Testis (tissue), 3 donors: ENCODE measurements around the gene ZNF821. TPM values are rescaled to one million over a fixed set of nuclear protein-coding genes. Genes with fewer than 3 reads are reported as not detected.
"Not testable (repeated sequence)": the region's sequence is repeated elsewhere in the genome, so short reads cannot be mapped to it uniquely, and the experiment has no call there.

Source experiments
- DNase-seq: peaks from one replicate; pipeline ENCODE4 v3.0.0-alpha.2; 2019
- H3K27ac ChIP-seq, 2 donors: fragments of 200-600 bp; sonication (generic); one replicate each; pipeline ENCODE4 v1.5.1; 2019
- H3K27me3 ChIP-seq: fragments of 200-600 bp; sonication (generic); one replicate; pipeline ENCODE4 v1.5.1; 2019
- H3K36me3 ChIP-seq: fragments of 200-600 bp; sonication (generic); one replicate; pipeline ENCODE4 v1.5.1; 2017; ENCODE audit warnings: low read depth; ENCODE audit errors: missing control alignments
- H3K4me1 ChIP-seq: fragments of 200-600 bp; sonication (generic); one replicate; pipeline ENCODE4 v1.5.1; 2019
- H3K4me3 ChIP-seq, 2 donors: fragments of 200-600 bp; sonication (generic); one replicate each; pipeline ENCODE4 v1.5.1; 2017 to 2019
- H3K9me3 ChIP-seq: fragments of 200-600 bp; sonication (generic); one replicate; pipeline ENCODE4 v1.5.1; 2017
- POLR2A ChIP-seq: fragments of 450-650 bp; IDR thresholded peaks from one replicate; pipeline ENCODE4 v1.6.1; 2017; ENCODE audit warnings: antibody characterized with exemption, mild to moderate bottlenecking, moderate library complexity
- WGBS, 2 donors: methylation state at CpG; one replicate each; pipeline ENCODE4 v1.1.5; 2018; 5-methylcytosine and 5-hydroxymethylcytosine counted together
- intact Hi-C: fragments of 100-400 bp; cut with DNase I; formaldehyde crosslinking; loops from one replicate; pipeline ENCODE4 v1.15.1; 2023; ENCODE audit warnings: low total_unique reads
- polyA plus RNA-seq: library from polyadenylated mRNA; stranded (reverse); fragments of 350-450 nt; fragmentation: Illumina TruSeq; extraction: RNeasy Lipid Tissue Mini Kit (QIAGEN cat#74804); gene quantifications from one replicate; pipeline ENCODE4 v1.2.3, GENCODE V29; 2014; ENCODE audit warnings: low read depth, low replicate concordance; ENCODE audit not compliant: insufficient read depth
- total RNA-seq, 2 donors: library from RNA; depleted of rRNA; stranded (reverse); fragments of >200 nt; gene quantifications; one replicate each; pipeline ENCODE4 v1.2.3, GENCODE V29; 2016
- TF ChIP-seq, protein P1 (sequence below), 3 experiments: fragments of 450-650 bp in 2 of 3; fragments of 200-600 bp in 1 of 3; sonication (generic) in 1 of 3; IDR thresholded peaks; one replicate each; pipeline ENCODE4 v1.5.1; 2016 to 2019; ENCODE audit warnings: antibody characterized with exemption in 3 of 3, mild to moderate bottlenecking in 2 of 3, moderate library complexity in 1 of 3

Gene ZNF821
- total and polyA plus RNA-seq, 3 donors from 2014 or later = 30.5 to 74.3 (median 57.4) TPM

DNA sequence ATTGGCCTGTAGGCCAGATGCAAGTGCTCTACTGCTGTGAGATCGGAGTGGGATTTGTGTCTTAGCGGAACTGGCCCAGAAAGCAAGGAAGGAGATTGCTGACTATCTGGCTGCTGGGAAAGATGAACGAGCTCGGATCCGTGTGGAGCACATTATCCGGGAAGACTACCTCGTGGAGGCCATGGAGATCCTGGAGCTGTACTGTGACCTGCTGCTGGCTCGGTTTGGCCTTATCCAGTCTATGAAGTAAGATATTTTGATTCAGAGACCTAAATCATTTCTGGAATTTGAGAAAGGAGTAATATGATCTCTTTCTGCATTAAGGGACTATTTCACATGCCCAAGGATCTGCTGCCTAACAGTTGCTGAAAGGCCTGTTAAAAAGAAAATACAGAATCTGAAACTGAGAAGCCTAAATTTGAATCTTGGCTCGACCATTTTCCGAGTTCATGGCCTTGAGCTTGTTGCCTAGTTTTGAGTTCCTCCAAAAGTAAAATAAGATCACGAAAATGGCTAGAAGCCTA, 32.5 kb upstream of the ZNF821 start:
- TF ChIP-seq, protein P1, sequence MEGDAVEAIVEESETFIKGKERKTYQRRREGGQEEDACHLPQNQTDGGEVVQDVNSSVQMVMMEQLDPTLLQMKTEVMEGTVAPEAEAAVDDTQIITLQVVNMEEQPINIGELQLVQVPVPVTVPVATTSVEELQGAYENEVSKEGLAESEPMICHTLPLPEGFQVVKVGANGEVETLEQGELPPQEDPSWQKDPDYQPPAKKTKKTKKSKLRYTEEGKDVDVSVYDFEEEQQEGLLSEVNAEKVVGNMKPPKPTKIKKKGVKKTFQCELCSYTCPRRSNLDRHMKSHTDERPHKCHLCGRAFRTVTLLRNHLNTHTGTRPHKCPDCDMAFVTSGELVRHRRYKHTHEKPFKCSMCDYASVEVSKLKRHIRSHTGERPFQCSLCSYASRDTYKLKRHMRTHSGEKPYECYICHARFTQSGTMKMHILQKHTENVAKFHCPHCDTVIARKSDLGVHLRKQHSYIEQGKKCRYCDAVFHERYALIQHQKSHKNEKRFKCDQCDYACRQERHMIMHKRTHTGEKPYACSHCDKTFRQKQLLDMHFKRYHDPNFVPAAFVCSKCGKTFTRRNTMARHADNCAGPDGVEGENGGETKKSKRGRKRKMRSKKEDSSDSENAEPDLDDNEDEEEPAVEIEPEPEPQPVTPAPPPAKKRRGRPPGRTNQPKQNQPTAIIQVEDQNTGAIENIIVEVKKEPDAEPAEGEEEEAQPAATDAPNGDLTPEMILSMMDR (IDR thresholded peaks at IDR 0.05) = no peak
- TF ChIP-seq POLR2A = no peak
- WGBS, 2 donors = 56 to 63% methylated on average over 11 of the region's 11 CpGs
- intact Hi-C loops = no loop called here
- peaks cover 21% of the 10 kb centered on the region for H3K4me1 ChIP-seq
- H3K36me3 ChIP-seq = no peaks in the 10 kb centered on the region
- H3K9me3 ChIP-seq = no peaks in the 10 kb centered on the region
- no peaks in the 10 kb centered on the region for H3K27me3 ChIP-seq
- no peak for DNase-seq
- peak overlapping the region in 1 of 2 donors; percentile 3 for H3K27ac ChIP-seq
- H3K4me3 ChIP-seq = no peak overlapping the region

DNA sequence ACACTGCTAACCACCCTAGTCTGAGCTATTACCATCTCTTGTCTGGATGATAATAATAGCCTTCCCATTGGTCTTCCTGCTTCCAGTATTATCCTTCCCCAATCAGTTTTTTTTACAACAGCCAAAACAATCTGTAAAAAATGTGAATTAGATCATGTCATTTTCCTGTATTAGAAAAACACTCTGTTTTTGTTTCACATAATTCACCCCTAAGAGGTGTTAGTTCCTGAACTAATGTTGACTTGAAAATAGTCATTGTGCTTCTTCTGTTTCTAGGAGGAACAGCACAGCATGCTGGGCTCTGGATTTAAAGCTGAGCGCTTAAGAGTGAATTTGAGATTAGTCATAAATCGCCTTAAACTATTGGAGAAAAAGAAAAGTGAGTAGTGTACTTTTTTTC, 31.4 kb upstream of the ZNF821 start:
- Histone ChIP-seq H3K27ac (no peak overlapping the region), H3K4me1 (peaks cover 25% of the 10 kb centered on the region)
- no peak for DNase-seq

DNA sequence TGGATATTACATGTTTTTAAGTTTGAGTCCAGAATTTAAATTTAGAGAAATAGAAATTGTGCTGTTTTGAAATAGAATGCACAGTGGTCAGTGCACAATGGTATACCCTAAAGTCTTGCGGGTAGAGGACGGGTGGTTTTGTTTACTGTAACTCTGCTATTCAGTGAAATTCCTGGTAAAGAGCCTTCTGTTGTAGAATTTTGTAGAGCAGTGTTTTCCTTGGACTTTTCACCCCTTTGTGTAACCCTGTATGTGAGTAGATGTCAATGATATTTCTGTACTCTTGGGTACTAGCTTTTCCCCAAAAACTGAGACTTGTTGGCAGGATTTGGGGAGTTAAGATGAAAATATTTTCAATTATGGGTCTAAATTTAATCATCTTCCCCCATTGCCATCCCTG, 30.8 kb upstream of the ZNF821 start:
- Histone ChIP-seq H3K4me1 (peaks cover 25% of the 10 kb centered on the region), H3K27ac (no peak overlapping the region), H3K9me3 (no peaks in the 10 kb centered on the region), H3K4me3 (no peak overlapping the region), H3K36me3 (no peaks in the 10 kb centered on the region), H3K27me3 (no peaks in the 10 kb centered on the region)
- intact Hi-C loops = no loop called here
- no peak for DNase-seq
- TF ChIP-seq POLR2A = no peak
- TF ChIP-seq, protein P1 (IDR thresholded peaks at IDR 0.05) = no peak
- WGBS, 2 donors = 57 to 68% methylated on average over 2 of the region's 2 CpGs

More for the DNA sequence above, 31.4 kb upstream of the ZNF821 start:
- Histone ChIP-seq H3K9me3 (no peaks in the 10 kb centered on the region), H3K27me3 (no peaks in the 10 kb centered on the region), H3K4me3 (no peak overlapping the region), H3K36me3 (no peaks in the 10 kb centered on the region)
- TF ChIP-seq POLR2A = no peak
- TF ChIP-seq, protein P1 (IDR thresholded peaks at IDR 0.05) = no peak
- intact Hi-C loops = no loop called here
- 92 to 97% methylated on average over 2 of the region's 2 CpGs for WGBS, 2 donors

DNA sequence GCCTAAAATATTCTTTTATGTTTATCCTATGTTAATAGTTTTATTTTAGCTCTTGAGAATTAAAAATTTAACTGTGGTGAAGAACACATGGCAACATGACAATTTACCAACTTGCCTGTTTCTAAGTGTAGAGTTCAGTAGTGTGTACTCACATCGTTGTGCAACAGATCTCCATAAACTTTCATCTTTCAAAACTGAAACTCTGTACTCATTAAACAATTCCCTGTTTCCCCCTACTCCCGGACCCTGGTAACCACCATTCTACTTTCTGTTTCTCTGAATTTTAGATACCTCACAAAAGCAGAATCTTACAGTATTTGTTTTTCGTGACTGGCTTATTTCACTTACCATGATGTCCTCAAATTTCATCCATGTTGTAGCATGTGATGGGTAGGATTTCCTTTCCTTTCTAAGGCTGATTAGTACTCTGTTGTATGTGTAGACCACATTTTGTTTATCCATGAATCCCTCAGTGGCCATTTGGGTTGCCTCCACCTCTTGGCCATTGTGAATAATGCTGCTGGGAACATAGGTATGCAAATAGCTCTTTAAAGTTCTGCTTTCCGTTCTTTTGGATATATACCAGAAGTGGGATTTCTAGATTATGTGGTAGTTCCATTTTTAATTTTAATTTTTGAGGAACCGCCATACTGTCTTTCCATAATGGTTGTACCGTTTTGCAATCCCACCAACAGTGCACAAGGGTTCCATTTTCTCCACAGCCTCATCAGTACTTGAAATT, 28.7 kb upstream of the ZNF821 start:
- Histone ChIP-seq H3K27me3 (no peaks in the 10 kb centered on the region), H3K4me3 (no peak overlapping the region), H3K4me1 (peaks cover 20% of the 10 kb centered on the region), H3K9me3 (no peaks in the 10 kb centered on the region), H3K27ac (no peak overlapping the region), H3K36me3 (no peaks in the 10 kb centered on the region)
- intact Hi-C loops = no loop called here
- WGBS, 2 donors = 85 to 86% methylated on average over 6 of the region's 6 CpGs
- TF ChIP-seq POLR2A = no peak
- TF ChIP-seq, protein P1 (IDR thresholded peaks at IDR 0.05) = no peak
- no peak for DNase-seq

DNA sequence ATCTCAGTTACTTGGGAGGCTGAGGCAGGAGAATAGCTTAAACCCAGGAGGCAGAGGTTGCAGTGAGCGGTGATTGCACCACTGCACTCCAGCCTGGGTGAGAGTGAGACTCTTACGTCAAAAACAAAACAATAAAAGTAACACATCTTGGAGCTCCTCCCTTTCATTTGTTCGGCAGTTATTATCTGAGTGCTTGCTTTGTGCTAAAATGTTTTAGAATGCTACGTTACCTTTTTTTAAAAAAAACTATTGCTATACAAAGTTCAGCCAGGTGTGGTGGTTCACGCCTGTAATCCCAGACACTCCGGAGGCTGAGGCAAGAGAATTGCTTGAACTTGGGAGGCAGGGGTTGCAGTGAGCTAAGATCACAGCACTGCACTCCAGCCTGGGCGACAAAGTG, 27.1 kb upstream of the ZNF821 start:
- no peak for DNase-seq
- no peak overlapping the region for H3K27ac ChIP-seq
- 74% methylated on average over 7 of the region's 7 CpGs for WGBS, 2 donors
- peaks cover 7% of the 10 kb centered on the region for H3K4me1 ChIP-seq
- intact Hi-C loops = no loop called here
- no peak overlapping the region for H3K4me3 ChIP-seq
- H3K27me3 ChIP-seq = no peaks in the 10 kb centered on the region
- H3K36me3 ChIP-seq = no peaks in the 10 kb centered on the region
- no peaks in the 10 kb centered on the region for H3K9me3 ChIP-seq
- TF ChIP-seq, protein P1 (IDR thresholded peaks at IDR 0.05) = no peak
- no peak for TF ChIP-seq POLR2A

DNA sequence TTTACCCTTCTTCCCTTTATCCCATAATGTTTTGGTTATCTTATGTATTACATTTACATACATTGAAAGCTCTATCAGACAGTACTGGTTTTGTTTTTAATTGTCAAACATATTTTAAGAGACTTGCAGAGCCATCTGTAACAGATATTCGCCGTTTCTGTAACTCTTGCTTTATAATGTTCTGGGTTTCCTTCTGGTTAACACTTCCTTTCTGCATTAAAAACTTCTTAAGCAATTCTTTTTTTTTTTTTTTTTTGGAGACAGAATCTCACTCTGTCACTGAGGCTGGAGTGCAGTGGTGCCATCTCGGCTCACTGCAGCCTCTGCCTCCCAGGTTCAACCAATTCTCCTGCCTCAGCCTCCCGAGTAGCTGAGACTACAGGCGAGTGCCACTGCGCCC, 21.8 kb upstream of the ZNF821 start:
- H3K27ac ChIP-seq, H3K36me3 ChIP-seq, H3K9me3 ChIP-seq, H3K27me3 ChIP-seq, H3K4me1 ChIP-seq, H3K4me3 ChIP-seq, DNase-seq, intact Hi-C loops: not testable (repeated sequence)
- WGBS, 2 donors = 73 to 78% methylated on average over 6 of the region's 6 CpGs
